HG03139 (cell line): Measurements from ENCODE around the gene ROBO2.

ENCODE experiments used
- ATAC-seq: cut with Tn5 transposase; IDR thresholded peaks from one replicate; pipeline ENCODE4 v1.9.1; 2021; ENCODE audit not compliant: unreplicated experiment

The ROBO2 gene

GRCh38 chr3:77188210-77188609 is 148.3 kb downstream of the ROBO2 start:
- no peak for ATAC-seq

GRCh38 chr3:77189258-77189657 is 149.4 kb downstream of the ROBO2 start:
- no peak for ATAC-seq

- no peak for ATAC-seq
These were observed 149.8 kb downstream of the ROBO2 start for GRCh38 chr3:77189684-77190083.

- ATAC-seq = no peak
These were observed 150.5 kb downstream of the ROBO2 start for GRCh38 chr3:77190374-77190773.

GRCh38 chr3:77191014-77191413 is 151.1 kb downstream of the ROBO2 start:
- ATAC-seq = no peak

GRCh38 chr3:77191640-77192039 is 151.7 kb downstream of the ROBO2 start:
- no peak for ATAC-seq

- ATAC-seq = no peak
These were observed 156.1 kb downstream of the ROBO2 start for GRCh38 chr3:77195766-77196545.

GRCh38 chr3:77197408-77197807 is 157.5 kb downstream of the ROBO2 start:
- no peak for ATAC-seq

- no peak for ATAC-seq
These were observed 164.0 kb downstream of the ROBO2 start for GRCh38 chr3:77203851-77204250.

GRCh38 chr3:77204788-77205187 is 164.9 kb downstream of the ROBO2 start:
- no peak for ATAC-seq

GRCh38 chr3:77207753-77208152 is 167.9 kb downstream of the ROBO2 start:
- ATAC-seq = no peak

- ATAC-seq = no peak
These were observed 182.8 kb downstream of the ROBO2 start for GRCh38 chr3:77222701-77223100.

GRCh38 chr3:77227567-77227966 is 187.7 kb downstream of the ROBO2 start:
- no peak for ATAC-seq

- ATAC-seq = no peak
These were observed 192.7 kb downstream of the ROBO2 start for GRCh38 chr3:77232557-77232956.

GRCh38 chr3:77234004-77234403 is 194.1 kb downstream of the ROBO2 start:
- no peak for ATAC-seq

GRCh38 chr3:77236118-77236517 is 196.2 kb downstream of the ROBO2 start:
- no peak for ATAC-seq

- ATAC-seq = no peak
These were observed 200.3 kb downstream of the ROBO2 start for GRCh38 chr3:77240072-77240650.

- no peak for ATAC-seq
These were observed 202.5 kb downstream of the ROBO2 start for GRCh38 chr3:77242371-77242770.

- no peak for ATAC-seq
These were observed 205.1 kb downstream of the ROBO2 start for GRCh38 chr3:77244981-77245380.

- ATAC-seq = no peak
These were observed 207.2 kb downstream of the ROBO2 start for GRCh38 chr3:77247061-77247460.

GRCh38 chr3:77247817-77248216 is 207.9 kb downstream of the ROBO2 start:
- no peak for ATAC-seq

GRCh38 chr3:77248420-77248819 is 208.5 kb downstream of the ROBO2 start:
- no peak for ATAC-seq

- no peak for ATAC-seq
These were observed 211.2 kb downstream of the ROBO2 start for GRCh38 chr3:77251136-77251535.
